HG03039 (cell line): ENCODE data around the gene CEP68.
"Not testable (repeated sequence)": the region's sequence is repeated elsewhere in the genome, so short reads cannot be mapped to it uniquely, and the experiment has no call there.

Source experiments
- ATAC-seq: cut with Tn5 transposase; IDR thresholded peaks from one replicate; pipeline ENCODE4 v1.9.1; 2021; ENCODE audit warnings: mild to moderate bottlenecking, moderate library complexity; ENCODE audit not compliant: unreplicated experiment

CEP68 gene, protein sequence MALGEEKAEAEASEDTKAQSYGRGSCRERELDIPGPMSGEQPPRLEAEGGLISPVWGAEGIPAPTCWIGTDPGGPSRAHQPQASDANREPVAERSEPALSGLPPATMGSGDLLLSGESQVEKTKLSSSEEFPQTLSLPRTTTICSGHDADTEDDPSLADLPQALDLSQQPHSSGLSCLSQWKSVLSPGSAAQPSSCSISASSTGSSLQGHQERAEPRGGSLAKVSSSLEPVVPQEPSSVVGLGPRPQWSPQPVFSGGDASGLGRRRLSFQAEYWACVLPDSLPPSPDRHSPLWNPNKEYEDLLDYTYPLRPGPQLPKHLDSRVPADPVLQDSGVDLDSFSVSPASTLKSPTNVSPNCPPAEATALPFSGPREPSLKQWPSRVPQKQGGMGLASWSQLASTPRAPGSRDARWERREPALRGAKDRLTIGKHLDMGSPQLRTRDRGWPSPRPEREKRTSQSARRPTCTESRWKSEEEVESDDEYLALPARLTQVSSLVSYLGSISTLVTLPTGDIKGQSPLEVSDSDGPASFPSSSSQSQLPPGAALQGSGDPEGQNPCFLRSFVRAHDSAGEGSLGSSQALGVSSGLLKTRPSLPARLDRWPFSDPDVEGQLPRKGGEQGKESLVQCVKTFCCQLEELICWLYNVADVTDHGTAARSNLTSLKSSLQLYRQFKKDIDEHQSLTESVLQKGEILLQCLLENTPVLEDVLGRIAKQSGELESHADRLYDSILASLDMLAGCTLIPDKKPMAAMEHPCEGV

DNA sequence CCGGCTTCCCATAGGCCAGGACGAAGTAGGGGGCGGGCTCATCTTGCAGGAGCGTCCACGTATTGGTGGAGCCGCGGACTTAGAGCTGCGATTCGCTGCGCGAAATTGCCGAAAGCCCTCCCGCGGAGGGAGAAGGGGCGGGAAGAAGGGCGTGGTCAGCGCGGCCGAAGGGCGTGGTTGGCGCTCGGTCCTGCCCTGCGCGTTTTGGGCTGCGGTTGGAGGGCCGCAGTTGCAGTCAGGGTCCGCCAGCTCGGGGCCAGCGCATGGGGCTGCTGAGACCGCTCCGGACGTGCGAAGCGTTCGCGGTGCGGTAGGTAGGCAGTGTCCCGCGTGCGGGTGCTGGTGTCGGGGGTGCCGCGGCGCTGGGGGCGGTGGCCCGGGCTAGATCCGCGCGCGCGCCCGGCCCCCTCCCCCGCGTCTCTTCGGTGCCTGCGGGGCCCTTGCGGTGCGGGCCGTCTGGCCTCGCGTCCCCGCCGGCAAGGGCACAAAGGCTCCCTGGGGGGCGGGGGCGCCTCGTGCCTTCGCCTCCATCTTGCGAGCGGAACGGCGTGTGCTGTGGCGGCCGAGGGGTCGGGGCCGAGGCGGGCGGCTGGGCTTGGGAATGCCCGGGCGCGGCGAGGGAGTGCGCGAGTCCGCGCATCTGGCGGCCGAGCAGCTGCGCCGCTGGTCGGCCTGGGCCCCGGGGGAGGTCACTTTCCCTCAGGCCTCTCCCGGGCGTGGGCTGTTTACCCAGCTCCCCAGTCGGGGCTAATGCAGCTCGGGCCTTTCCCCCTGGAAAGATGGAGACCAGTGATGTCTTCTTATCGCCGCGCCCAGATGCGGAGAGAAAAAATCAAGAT is at the start of gene CEP68:
Gene CEP68 (plus strand): TSS at position 202 of the 839 bp plus-strand sequence. CDS start 13,029 bp downstream, outside the sequence.
- ATAC-seq = peak; percentile 84

DNA sequence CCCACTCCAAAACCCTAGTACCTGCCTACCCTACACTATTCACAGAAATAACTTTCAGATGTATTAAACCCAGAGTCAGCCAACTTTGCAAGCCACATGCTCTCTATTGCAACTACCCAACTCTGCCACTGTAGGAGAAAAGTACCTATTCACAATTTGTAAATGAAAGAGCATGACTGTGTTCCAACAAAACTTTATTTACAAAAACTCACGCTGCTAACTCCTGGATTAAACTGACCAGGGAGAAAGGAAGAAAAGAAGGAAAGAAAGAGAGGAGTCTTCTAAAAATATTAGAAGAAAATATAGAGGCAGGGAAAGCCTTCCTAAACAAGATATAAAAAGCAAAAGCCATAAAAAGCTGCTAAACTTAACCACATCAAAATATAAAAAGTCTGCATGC is 42.4 kb upstream of the CEP68 start:
- ATAC-seq = no peak

DNA sequence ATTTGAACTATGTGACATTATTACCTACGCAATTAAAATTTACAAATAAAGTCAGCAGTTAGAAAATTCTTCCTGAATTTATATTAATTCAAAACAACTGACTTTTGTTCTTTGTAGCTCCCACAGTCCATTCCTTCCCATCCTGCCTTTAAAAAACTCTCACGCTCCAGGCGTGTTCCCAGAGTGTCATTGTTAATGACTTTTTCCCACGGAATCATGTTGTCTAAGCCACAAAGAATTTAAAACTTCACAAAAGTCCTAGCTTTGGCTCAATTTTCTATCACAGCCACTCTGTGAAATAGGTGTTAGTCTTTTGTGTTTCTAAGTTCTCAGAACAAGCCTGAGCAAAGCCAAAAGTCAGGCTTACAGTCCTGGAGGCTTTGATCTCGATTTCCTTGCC is 40.5 kb upstream of the CEP68 start:
- no peak for ATAC-seq

DNA sequence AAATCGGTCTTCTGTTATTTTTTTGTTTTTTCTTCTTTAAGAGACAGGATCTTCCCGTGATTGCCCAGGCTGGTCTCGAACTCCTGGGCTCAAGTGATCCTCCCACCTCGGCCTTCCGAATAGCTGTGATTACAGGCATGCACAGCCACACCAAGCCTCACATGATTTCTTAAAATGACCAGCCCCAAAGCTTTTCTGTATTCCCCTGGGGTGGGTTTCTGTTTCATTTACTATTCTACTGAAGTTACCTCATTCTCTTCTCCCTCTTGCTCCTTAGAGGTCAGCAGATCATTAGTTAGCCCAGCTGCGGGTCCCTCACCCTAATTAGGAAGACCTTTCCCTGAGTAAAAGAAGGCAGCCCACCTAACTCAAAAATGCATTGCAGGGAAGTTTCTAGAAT is 39.4 kb upstream of the CEP68 start:
- ATAC-seq = no peak

DNA sequence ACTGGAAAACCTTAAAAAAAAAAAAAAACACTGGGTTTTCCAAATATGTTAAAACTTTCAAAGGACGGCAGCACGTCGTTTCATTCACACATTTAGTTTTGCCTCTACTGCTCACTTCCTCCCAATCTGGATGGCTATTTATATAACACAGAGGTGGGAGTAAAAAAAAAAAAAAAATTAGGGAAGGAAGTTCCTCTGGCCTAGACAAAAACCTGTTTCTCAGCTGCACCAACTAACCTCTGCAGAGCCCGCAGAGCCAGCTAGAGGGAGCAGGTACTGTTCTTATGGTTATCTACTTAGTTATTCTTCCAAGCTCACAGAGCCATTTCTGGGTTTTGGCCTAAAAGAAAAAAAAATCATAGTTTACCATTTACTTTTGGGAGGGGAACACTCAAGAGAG is 38.9 kb upstream of the CEP68 start:
- no peak for ATAC-seq

DNA sequence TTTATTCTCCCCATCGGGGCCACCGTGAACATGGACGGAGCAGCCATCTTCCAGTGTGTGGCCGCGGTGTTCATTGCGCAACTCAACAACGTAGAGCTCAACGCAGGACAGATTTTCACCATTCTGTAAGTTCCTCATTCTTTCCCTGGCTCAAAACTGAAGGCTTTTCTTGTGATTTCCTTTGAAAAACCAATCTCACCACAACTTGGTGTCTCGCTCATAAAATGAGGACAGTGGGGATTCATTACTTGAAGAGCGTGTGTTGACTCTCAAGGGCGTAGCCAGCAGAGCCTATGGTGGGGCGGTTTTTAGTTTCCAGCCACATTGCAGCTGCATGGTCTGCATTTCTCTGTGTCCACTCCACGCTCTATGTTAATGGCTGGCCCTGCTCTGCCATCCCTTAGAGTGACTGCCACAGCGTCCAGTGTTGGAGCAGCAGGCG is 38.1 kb upstream of the CEP68 start:
- no peak for ATAC-seq

DNA sequence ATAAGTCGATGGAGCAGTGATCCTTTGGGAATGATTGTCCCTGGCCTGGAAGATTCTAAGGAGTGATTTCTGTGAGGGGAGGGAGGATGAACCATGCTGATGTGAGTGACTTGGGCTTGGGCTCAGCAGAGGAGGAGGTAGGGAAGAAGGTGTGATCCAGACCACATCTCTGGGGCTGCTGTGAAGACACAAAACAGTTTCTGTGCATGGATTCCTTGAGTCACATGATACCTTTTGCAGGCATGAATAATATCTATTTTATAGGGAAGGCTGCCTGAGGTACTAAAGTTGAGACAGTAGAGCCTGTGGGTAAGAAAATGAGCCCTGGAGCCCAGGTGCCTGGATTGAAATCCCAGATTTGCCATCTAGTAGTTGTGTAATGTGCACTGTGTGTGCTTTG is 37.2 kb upstream of the CEP68 start:
- no peak for ATAC-seq

DNA sequence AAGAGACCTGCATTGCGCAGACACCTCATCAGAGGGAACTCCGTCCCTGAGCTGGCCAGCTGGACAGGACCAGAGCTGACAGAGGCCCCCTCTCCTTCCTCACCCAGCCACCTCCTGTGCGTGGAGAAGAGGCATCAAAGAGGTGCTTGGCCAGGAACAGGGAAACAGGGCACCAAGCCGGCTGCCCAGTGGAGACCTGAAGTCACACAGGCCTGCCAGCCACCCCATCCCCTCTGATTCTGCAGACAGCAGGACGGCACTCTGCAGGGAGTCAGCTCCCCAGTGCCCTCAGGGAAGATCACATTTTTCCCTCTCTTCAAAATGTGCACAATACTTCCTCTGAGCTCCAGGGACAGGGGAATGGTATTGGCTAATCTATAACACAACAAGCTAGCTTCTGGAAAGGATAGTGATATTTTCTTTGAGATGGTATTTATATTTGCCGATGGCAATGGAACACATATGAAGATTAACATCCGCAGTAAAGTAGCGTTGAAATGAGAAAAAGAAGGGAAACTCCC is 36.5 kb upstream of the CEP68 start:
- ATAC-seq = no peak

DNA sequence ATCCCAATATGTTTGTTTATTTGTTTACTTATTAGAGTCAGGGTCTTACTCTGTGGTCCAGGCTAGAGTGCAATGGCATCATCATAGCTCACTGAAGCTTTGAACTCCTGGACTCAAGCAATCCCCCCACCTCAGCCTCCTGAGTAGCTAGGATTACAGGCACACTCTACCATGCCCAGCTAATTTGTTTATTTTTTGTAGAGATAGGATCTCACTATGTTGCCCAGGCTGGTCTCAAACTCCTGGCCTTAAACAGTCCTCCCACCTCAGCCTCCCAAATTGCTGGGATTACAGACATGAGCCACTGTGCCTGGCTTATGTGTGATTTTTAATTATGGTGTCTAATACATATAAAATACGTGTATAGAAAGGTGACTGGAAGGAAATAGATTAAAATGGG is 36.0 kb upstream of the CEP68 start:
- not testable (repeated sequence) for ATAC-seq

DNA sequence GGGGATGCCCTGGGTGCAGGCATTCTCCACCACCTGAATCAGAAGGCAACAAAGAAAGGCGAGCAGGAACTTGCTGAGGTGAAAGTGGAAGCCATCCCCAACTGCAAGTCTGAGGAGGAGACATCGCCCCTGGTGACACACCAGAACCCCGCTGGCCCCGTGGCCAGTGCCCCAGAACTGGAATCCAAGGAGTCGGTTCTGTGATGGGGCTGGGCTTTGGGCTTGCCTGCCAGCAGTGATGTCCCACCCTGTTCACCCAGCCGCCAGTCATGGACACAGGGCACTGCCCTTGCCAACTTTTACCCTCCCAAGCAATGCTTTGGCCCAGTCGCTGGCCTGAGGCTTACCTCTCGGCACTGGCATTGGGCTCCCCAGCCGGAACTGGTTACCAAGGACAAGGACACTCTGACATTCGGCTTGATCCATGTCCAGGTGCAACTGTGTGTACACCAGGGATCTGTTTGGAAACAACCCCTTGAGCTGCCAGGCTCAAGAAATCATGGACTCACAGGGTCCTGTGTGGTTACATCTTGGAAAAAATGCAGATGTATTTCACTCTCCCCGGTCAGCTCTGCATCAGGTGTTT is 35.2 kb upstream of the CEP68 start:
- ATAC-seq = no peak

DNA sequence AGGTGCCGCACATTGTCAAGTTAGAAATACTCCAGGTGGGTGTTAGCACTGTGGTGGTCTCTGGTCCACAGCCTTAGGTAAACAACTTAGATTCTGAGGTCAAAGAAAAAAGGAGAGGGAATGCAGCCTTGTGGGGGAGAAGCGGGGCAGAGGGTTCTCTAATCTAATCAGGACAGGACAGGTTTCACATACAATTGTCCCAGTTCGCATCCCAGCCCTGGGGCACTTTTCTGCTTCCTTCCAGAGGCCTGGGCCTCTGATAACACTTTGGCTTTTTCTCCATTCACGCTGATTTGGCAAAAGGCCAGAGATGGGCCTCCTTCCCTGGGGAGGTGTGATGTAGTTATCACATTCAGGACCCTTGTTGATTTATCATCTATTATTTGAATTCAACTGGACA is 34.5 kb upstream of the CEP68 start:
- no peak for ATAC-seq

DNA sequence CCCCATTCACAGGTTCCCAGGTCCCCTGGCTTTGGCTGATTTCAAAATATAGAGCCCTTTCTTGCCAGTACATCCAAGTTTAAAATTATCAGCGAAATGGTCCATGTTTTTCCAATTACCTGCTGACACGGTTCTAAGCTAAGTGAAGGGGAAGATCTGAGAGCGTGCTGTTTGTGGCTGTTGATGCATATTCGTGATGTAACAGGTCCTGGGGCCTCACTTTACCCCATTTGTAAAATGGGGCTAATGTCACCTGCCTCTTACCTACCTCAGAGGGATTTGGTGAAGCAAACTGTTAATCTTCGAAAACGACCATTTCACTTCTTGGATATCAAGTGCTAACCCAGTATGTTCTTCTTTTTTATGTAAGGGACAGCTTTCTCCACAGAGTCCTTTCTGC is 34.0 kb upstream of the CEP68 start:
- no peak for ATAC-seq

DNA sequence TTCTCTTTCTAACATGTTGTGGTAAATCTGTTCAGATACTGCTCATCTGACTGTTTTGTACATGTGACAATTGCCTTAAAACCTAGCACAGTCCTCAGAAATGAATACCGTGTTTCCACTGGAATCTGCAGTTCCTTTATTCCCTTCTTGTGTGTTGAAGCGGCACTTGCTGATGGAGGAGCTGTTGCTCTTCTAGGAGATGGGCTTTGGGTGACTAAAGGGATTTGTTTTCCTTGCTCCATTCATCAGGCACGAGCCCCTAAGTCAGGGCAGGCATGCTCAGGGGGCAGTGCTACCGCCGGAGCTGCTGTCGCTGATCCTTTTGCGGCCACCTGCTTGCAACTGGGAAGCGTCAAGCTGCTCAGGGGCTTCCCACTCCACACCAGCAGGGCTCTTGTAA is 32.5 kb upstream of the CEP68 start:
- no peak for ATAC-seq

DNA sequence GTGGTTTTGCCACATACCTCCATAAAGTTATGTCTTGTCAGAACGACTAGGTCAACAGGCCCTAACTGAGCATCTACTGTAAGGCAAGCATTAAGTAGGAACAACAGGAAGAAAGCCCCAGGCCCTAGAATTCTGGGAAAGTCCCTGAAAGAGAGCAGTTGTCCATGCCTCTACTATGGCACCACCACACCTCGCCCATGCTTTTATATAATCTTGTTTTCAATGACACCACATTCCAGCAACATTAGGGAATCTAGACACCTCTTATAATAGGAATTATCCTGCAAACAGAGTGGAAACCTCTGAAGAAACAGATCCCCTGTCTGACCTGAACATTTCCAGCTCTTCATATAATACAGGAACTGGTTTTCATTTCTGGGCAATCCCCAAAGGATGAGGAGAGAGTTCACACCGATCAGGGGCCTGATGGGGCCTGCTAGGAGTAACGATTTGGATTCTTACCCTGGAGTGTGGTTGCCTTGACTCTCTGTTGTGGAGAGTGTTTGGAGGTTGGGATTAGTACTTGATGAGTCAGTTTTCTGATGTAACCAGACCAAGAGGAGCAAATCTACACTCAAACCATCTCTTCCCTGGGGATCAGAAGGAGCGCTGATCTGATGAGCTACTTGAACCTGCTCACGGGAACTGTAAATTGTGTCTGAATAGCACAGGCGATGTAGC is 31.9 kb upstream of the CEP68 start:
- no peak for ATAC-seq

DNA sequence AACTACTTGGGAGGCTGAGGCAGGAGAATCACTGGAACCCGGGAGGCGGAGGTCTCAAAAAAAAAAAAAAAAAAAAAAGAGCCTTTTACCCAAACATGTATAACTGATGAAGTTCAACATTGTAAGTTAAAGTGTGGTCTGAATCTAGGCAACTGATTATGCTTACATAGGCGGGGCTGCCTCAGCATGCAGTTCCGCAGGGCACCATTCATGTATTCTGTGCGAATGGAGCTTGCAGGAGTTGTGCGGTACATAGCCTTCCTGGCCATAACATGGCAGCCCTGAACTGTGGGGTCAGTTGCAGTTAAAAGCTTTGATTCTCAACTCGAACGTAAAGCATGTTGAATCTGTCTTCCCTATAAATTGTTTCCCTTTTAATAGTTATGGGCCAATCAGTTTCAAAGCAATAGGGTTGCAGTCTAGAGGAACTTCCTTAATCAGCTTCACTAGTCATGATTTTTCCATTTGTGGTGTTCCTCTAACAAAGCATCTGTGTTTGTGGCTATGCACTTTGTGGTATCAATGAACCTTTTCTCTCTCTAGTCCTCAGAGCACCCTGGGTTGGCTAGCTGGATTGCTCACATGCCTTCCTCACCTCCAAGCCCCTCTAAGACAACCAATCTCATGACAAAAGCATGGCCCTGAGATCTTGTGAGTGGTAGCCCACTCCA is 30.6 kb upstream of the CEP68 start:
- ATAC-seq = no peak

DNA sequence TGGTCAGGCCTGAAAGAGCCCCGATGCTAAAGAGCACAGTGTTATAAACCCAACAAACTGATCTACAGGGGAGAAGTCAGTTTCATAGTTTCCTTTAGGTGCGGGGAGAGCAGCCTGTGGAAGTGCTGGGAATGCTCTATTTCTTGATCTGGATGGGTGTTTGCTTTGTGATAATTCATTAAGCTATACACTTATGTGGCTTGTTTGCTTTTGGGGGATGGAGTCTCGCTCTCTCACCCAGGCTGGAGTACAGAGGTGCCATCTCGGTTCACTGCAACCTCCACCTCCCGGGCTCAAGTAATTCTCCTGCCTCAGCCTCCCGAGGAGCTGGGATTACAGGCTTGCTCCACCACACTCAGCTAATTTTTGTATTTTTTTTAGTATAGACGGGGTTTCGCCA is 30.1 kb upstream of the CEP68 start:
- ATAC-seq = no peak

DNA sequence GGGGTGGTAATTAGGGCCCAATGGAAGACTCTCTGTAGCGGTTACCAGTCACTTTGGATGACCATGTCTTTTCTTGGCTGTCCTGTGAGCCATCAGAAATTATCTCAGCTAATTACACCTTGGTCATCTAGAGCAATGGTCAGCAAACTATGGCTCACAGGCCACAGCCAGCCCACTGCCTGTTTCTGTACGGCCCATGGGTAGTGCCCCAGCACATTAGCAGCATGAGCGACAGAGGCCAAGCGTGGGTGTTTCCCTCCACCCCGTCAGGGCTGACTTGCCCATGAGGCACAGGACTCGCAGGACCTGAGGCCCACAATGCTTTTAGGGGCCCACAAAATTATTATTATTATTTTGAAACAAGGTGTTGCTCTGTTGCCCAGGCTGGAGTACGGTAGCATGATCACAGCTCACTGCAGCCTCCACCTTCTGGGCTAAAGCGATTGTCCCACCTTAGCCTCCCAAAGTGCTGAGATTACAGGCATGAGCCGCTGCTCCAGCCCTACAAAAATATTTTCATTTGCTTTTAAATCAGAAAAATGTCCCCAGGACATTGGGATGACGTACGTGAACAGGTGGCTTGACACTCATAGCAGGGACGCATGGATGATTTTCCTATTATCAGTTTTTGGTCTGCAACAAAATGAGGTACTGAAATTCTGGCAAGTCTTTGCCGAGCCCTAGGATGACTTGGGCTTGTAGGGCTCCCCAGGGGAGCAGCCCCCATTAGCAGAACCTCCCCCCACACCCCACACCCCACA is 29.3 kb upstream of the CEP68 start:
- no peak for ATAC-seq

DNA sequence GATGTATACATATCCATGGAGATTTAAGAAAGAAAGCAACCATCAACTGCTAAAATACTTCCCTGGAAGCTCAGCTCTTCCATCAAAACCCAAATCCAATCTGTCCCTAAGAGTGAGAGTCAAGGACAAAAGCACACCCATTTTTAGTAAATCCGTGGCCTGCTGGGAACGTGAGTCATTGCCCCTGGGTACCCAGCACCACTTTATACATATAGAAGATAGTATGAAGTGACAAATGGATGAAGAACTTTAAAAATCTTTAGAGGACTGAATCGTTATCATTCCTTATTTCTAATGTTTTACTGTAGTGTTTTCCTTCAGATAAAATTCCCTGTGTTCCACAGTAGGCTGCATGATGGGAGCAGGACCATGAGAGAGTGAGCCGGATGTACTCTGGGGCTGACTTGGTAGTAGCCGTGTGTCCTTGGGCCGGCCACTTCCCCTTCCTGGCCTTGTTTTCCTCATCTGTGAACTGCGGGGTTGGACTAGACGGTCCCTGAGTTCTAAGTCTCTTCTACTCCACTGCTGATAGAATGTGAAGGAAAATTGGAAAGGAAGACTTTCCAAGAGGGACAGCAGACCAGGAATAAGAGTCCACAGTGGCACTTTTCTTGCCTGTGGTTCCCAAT is 28.5 kb upstream of the CEP68 start:
- ATAC-seq = no peak
